Hepatocyte (in vitro differentiated cells): ENCODE results near the gene ARL8B. TPM values are rescaled to one million over a fixed set of nuclear protein-coding genes. Genes with fewer than 3 reads are reported as not detected.

Source experiments
- DNase-seq: peaks from one replicate; pipeline ENCODE4 v3.0.0-alpha.2; 2016; ENCODE audit warnings: low spot score
- H2AFZ ChIP-seq: fragments of 200-600 bp; sonication (generic); 2 replicates; pipeline ENCODE4 v1.6.0; 2016; ENCODE audit warnings: antibody characterized with exemption, mild to moderate bottlenecking
- H3K27ac ChIP-seq: fragments of 200-600 bp; sonication (generic); 2 replicates; pipeline ENCODE4 v1.5.1; 2016; ENCODE audit warnings: mild to moderate bottlenecking
- H3K27me3 ChIP-seq: fragments of 200-600 bp; sonication (generic); 2 replicates; pipeline ENCODE4 v1.6.1; 2016
- H3K36me3 ChIP-seq: fragments of 200-600 bp; sonication (generic); replicated peaks from 2 replicates; pipeline ENCODE4 v1.5.1; 2016; ENCODE audit warnings: low read depth; ENCODE audit not compliant: insufficient read depth
- H3K4me1 ChIP-seq: fragments of 200-600 bp; sonication (generic); 2 replicates; pipeline ENCODE4 v1.5.1; 2016; ENCODE audit warnings: mild to moderate bottlenecking, moderate library complexity; ENCODE audit not compliant: insufficient read depth
- H3K4me2 ChIP-seq: fragments of 200-600 bp; sonication (generic); 2 replicates; pipeline ENCODE4 v1.6.0; 2016
- H3K4me3 ChIP-seq: fragments of 200-600 bp; sonication (generic); 2 replicates; pipeline ENCODE4 v1.5.1; 2016; ENCODE audit warnings: mild to moderate bottlenecking
- H3K79me2 ChIP-seq: fragments of 200-600 bp; sonication (generic); 2 replicates; pipeline ENCODE4 v1.6.0; 2017; ENCODE audit warnings: mild to moderate bottlenecking
- H3K9me2 ChIP-seq: fragments of 200-600 bp; sonication (generic); replicated peaks from 2 replicates; pipeline ENCODE4 v1.6.0; 2017; ENCODE audit warnings: mild to moderate bottlenecking; ENCODE audit not compliant: insufficient read depth
- H3K9me3 ChIP-seq: fragments of 200-600 bp; sonication (generic); 2 replicates; pipeline ENCODE4 v1.5.1; 2016; ENCODE audit warnings: low read depth, mild to moderate bottlenecking
- H4K20me1 ChIP-seq: fragments of 200-600 bp; sonication (generic); 2 replicates; pipeline ENCODE4 v1.6.0; 2016; ENCODE audit warnings: mild to moderate bottlenecking; ENCODE audit not compliant: insufficient read depth, poor library complexity, severe bottlenecking
- CTCF ChIP-seq: fragments of 200-600 bp; sonication (generic); IDR thresholded peaks from 2 replicates; pipeline ENCODE4 v1.5.1; 2016; ENCODE audit warnings: antibody characterized with exemption, mild to moderate bottlenecking; ENCODE audit not compliant: poor library complexity
- EZH2 ChIP-seq: fragments of 200-600 bp; sonication (generic); IDR thresholded peaks from 2 replicates; pipeline ENCODE4 v1.6.1; 2016; ENCODE audit warnings: antibody characterized with exemption, mild to moderate bottlenecking, borderline replicate concordance
- EZH2phosphoT487 ChIP-seq: fragments of 200-600 bp; sonication (generic); IDR thresholded peaks from one replicate; pipeline ENCODE4 v1.6.1; 2018; ENCODE audit warnings: antibody characterized with exemption, mild to moderate bottlenecking, low read depth, moderate library complexity; ENCODE audit not compliant: unreplicated experiment, severe bottlenecking
- WGBS: methylation state at CpG from one replicate; pipeline ENCODE4 v1.1.6; 2016; ENCODE audit warnings: low lambda C conversion rate; ENCODE audit errors: missing lambda C conversion rate; 5-methylcytosine and 5-hydroxymethylcytosine counted together
- polyA plus RNA-seq: library from polyadenylated mRNA; unstranded; fragments of >200 nt; fragmentation: Nextera tagmentation; extraction: Ambion mirVana; gene quantifications from 2 replicates; pipeline ENCODE4 v1.2.1, GENCODE V29; 2016
- total RNA-seq: library from RNA; depleted of rRNA; stranded (reverse); fragments of >200 nt; gene quantifications from 2 replicates; pipeline ENCODE4 v1.2.3, GENCODE V29; 2014

The ARL8B gene
- total and polyA plus RNA-seq, 2 experiments from 2014 or later = 58.1 to 94.4 TPM

GRCh38 chr3:5160940-5161858 lies 39.1 kb downstream of the ARL8B start:
- no peaks in the 10 kb centered on the region for H3K36me3 ChIP-seq
- H3K79me2 ChIP-seq = peaks cover 100% of the 10 kb centered on the region
- no peak for DNase-seq
- H4K20me1 ChIP-seq = peaks cover 86% of the 10 kb centered on the region
- no peaks in the 10 kb centered on the region for H3K9me3 ChIP-seq
- H3K9me2 ChIP-seq = no peaks in the 10 kb centered on the region
- H3K4me2 ChIP-seq = no peak overlapping the region
- H3K4me3 ChIP-seq = no peak overlapping the region
- no peak overlapping the region for H3K27ac ChIP-seq
- no peak for TF ChIP-seq EZH2
- no peak for TF ChIP-seq EZH2phosphoT487
- no peak for TF ChIP-seq CTCF
- 36% methylated on average over 4 of the region's 4 CpGs for WGBS
- no peaks in the 10 kb centered on the region for H3K27me3 ChIP-seq
- H2AFZ ChIP-seq = no peak overlapping the region
- H3K4me1 ChIP-seq = peaks cover 4% of the 10 kb centered on the region

- Histone ChIP-seq H3K36me3 (no peaks in the 10 kb centered on the region), H3K4me1 (peaks cover 4% of the 10 kb centered on the region), H4K20me1 (peaks cover 92% of the 10 kb centered on the region), H3K9me3 (no peaks in the 10 kb centered on the region), H3K4me2 (no peak overlapping the region), H2AFZ (no peak overlapping the region), H3K4me3 (no peak overlapping the region), H3K27ac (no peak overlapping the region), H3K9me2 (no peaks in the 10 kb centered on the region), H3K79me2 (peaks cover 100% of the 10 kb centered on the region), H3K27me3 (no peaks in the 10 kb centered on the region)
- WGBS = 86% methylated on average over 1 of the region's 1 CpG
- TF ChIP-seq EZH2 = no peak
- no peak for TF ChIP-seq CTCF
- no peak for TF ChIP-seq EZH2phosphoT487
- DNase-seq = no peak
These were observed 40.0 kb downstream of the ARL8B start for GRCh38 chr3:5162102-5162501.

GRCh38 chr3:5165698-5166097 lies 43.6 kb downstream of the ARL8B start:
- no peaks in the 10 kb centered on the region for H3K36me3 ChIP-seq
- peaks cover 88% of the 10 kb centered on the region for H4K20me1 ChIP-seq
- peaks cover 4% of the 10 kb centered on the region for H3K4me1 ChIP-seq
- H3K9me3 ChIP-seq = no peaks in the 10 kb centered on the region
- H3K4me2 ChIP-seq = no peak overlapping the region
- no peak for DNase-seq
- H3K27ac ChIP-seq = no peak overlapping the region
- 92% methylated on average over 4 of the region's 4 CpGs for WGBS
- TF ChIP-seq EZH2phosphoT487 (no peak), EZH2 (no peak), CTCF (no peak)
- H2AFZ ChIP-seq = no peak overlapping the region
- no peak overlapping the region for H3K4me3 ChIP-seq
- no peaks in the 10 kb centered on the region for H3K9me2 ChIP-seq
- peaks cover 100% of the 10 kb centered on the region for H3K79me2 ChIP-seq
- H3K27me3 ChIP-seq = no peaks in the 10 kb centered on the region
